Measurements from ENCODE around the gene PCGF3.

- TF ChIP-seq, protein P1, sequence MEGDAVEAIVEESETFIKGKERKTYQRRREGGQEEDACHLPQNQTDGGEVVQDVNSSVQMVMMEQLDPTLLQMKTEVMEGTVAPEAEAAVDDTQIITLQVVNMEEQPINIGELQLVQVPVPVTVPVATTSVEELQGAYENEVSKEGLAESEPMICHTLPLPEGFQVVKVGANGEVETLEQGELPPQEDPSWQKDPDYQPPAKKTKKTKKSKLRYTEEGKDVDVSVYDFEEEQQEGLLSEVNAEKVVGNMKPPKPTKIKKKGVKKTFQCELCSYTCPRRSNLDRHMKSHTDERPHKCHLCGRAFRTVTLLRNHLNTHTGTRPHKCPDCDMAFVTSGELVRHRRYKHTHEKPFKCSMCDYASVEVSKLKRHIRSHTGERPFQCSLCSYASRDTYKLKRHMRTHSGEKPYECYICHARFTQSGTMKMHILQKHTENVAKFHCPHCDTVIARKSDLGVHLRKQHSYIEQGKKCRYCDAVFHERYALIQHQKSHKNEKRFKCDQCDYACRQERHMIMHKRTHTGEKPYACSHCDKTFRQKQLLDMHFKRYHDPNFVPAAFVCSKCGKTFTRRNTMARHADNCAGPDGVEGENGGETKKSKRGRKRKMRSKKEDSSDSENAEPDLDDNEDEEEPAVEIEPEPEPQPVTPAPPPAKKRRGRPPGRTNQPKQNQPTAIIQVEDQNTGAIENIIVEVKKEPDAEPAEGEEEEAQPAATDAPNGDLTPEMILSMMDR (conservative IDR thresholded peaks at IDR 0.05; ENCODE audit: low read depth, low read length), result no peak
- TF ChIP-seq EZH2 (IDR thresholded peaks at IDR 0.05; ENCODE audit: borderline replicate concordance, low read depth, low read length, poor library complexity, severe bottlenecking), result no peak
Observed at GRCh38 chr4:776743-777441, 71.3 kb downstream of the PCGF3 start.

Data from A673 (cell line).